OCI-LY1 (cell line): ENCODE measurements around the gene SERPINB12.
A peak's percentile ranks its signal among the peaks of the same experiment; 100 is the strongest.

Source experiments
- EZH2 ChIP-seq: fragments of 200-600 bp; sonication (generic), shearing (Covaris generic); IDR thresholded peaks from 2 replicates; pipeline ENCODE4 v1.8.0; 2017; ENCODE audit warnings: borderline replicate concordance, mixed run types, mild to moderate bottlenecking, antibody characterized with exemption, low read length, moderate library complexity, mixed read lengths
- TF ChIP-seq, protein P1 (sequence below): fragments of 200-600 bp; sonication (generic), shearing (Covaris generic); IDR thresholded peaks from 2 replicates; pipeline ENCODE4 v1.5.1; 2017; ENCODE audit warnings: mild to moderate bottlenecking, antibody characterized with exemption, low read length, moderate library complexity, mixed read lengths

DNA sequence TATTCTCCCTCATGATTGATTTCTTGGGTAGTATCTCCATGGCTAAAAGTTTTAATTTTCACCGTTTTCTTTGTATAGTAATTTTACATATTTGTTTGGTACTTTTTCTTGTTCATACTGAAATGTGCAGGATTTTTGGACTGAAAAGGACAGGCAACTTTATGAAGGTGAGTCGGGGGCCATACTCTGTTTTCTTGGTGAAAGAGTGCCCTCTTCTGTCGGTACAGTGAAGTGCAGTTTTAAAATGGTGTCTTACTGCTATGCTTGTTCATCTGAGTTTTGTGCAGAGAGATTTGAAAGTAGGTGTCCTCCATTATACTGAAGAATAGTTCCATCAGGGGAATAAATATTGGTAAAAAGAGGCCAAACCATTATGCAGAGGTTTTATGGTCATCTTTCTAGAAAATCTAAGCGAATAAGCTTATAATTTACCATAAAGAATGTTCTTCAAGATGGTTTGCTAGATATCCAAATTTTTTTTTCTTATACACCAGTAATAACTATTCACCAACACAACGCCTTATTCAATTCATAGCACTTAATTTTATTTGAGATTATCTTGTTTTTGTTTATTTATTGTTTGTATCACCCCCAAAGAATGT lies 36.3 kb downstream of the SERPINB12 start:
- TF ChIP-seq, protein P1, sequence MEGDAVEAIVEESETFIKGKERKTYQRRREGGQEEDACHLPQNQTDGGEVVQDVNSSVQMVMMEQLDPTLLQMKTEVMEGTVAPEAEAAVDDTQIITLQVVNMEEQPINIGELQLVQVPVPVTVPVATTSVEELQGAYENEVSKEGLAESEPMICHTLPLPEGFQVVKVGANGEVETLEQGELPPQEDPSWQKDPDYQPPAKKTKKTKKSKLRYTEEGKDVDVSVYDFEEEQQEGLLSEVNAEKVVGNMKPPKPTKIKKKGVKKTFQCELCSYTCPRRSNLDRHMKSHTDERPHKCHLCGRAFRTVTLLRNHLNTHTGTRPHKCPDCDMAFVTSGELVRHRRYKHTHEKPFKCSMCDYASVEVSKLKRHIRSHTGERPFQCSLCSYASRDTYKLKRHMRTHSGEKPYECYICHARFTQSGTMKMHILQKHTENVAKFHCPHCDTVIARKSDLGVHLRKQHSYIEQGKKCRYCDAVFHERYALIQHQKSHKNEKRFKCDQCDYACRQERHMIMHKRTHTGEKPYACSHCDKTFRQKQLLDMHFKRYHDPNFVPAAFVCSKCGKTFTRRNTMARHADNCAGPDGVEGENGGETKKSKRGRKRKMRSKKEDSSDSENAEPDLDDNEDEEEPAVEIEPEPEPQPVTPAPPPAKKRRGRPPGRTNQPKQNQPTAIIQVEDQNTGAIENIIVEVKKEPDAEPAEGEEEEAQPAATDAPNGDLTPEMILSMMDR, result peak; percentile 90
- TF ChIP-seq EZH2, result no peak
